Measurements from ENCODE around the gene ZSWIM6.

- TF ChIP-seq POLR2A (IDR thresholded peaks at IDR 0.05) (no peak), CTCF (IDR thresholded peaks at IDR 0.05) (no peak)
Observed at GRCh38 chr5:61320860-61321259, 11.2 kb upstream of the ZSWIM6 start.
